DND-41 (cell line): ENCODE results near the gene ELL.

Experiments used
- EZH2 ChIP-seq: IDR thresholded peaks from 3 replicates; pipeline ENCODE4 v1.6.1; 2012; ENCODE audit warnings: borderline replicate concordance, low read depth, mild to moderate bottlenecking, moderate library complexity, low read length, inconsistent platforms; ENCODE audit not compliant: severe bottlenecking
- TF ChIP-seq, protein P1 (sequence below): IDR thresholded peaks from 2 replicates; pipeline ENCODE4 v1.5.1; 2012; ENCODE audit warnings: borderline replicate concordance, low read length, moderate library complexity, mild to moderate bottlenecking; ENCODE audit not compliant: poor library complexity, severe bottlenecking; ENCODE audit errors: extremely low read depth

DNA sequence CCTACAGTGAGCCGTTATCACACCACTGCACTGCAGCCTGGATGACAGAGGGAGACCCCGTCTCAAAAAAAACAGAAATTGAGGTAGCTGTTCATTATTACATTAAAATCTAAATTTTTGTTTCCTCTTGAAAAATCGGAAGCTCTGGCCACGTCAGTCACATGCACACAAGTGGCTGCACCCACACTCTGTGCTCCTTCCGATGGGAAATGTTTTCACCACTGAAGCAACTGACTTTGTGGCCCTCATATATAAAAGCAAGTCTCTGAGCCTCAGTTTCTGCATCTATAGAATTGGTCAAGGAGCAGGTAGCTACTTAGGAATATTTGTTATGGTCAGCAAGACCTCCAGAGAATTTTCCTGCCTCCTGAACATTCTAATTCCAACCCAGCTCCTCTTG lies 128.9 kb downstream of the ELL start:
- TF ChIP-seq, protein P1, sequence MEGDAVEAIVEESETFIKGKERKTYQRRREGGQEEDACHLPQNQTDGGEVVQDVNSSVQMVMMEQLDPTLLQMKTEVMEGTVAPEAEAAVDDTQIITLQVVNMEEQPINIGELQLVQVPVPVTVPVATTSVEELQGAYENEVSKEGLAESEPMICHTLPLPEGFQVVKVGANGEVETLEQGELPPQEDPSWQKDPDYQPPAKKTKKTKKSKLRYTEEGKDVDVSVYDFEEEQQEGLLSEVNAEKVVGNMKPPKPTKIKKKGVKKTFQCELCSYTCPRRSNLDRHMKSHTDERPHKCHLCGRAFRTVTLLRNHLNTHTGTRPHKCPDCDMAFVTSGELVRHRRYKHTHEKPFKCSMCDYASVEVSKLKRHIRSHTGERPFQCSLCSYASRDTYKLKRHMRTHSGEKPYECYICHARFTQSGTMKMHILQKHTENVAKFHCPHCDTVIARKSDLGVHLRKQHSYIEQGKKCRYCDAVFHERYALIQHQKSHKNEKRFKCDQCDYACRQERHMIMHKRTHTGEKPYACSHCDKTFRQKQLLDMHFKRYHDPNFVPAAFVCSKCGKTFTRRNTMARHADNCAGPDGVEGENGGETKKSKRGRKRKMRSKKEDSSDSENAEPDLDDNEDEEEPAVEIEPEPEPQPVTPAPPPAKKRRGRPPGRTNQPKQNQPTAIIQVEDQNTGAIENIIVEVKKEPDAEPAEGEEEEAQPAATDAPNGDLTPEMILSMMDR: no peak
- no peak for TF ChIP-seq EZH2
